GM21723 (cell line): Measurements from ENCODE around the gene ZBTB5.
"Not testable (repeated sequence)": the region's sequence is repeated elsewhere in the genome, so short reads cannot be mapped to it uniquely, and the experiment has no call there.

Source experiments
- ATAC-seq: cut with Tn5 transposase; IDR thresholded peaks from one replicate; pipeline ENCODE4 v1.9.1; 2021; ENCODE audit warnings: mild to moderate bottlenecking, moderate library complexity; ENCODE audit not compliant: unreplicated experiment

The ZBTB5 gene

GRCh38 chr9:37465249-37466036 lies at the start of gene ZBTB5:
ZBTB5 (minus strand) TSS chr9:37465450; CDS start chr9:37442551, 22,899 bp downstream.
- peak; percentile 80 for ATAC-seq

- no peak for ATAC-seq
These were observed 49.7 kb upstream of the ZBTB5 start for GRCh38 chr9:37514999-37515398.

GRCh38 chr9:37514415-37514814 lies 49.2 kb upstream of the ZBTB5 start:
- ATAC-seq: not testable (repeated sequence)

GRCh38 chr9:37512437-37512836 lies 47.2 kb upstream of the ZBTB5 start:
- ATAC-seq: no peak

- ATAC-seq: no peak
These were observed 46.1 kb upstream of the ZBTB5 start for GRCh38 chr9:37511016-37512010.

GRCh38 chr9:37510053-37510452 lies 44.8 kb upstream of the ZBTB5 start:
- ATAC-seq: not testable (repeated sequence)

- ATAC-seq: no peak
These were observed 44.3 kb upstream of the ZBTB5 start for GRCh38 chr9:37509536-37509935.

GRCh38 chr9:37508834-37509206 lies 43.6 kb upstream of the ZBTB5 start:
- no peak for ATAC-seq

- ATAC-seq: no peak
These were observed 43.0 kb upstream of the ZBTB5 start for GRCh38 chr9:37508135-37508833.

- ATAC-seq: no peak
These were observed 42.4 kb upstream of the ZBTB5 start for GRCh38 chr9:37507566-37508134.

- no peak for ATAC-seq
These were observed 39.4 kb upstream of the ZBTB5 start for GRCh38 chr9:37504605-37505004.

GRCh38 chr9:37503736-37504135 lies 38.5 kb upstream of the ZBTB5 start:
- no peak for ATAC-seq

GRCh38 chr9:37501957-37502596 lies 36.8 kb upstream of the ZBTB5 start:
- no peak for ATAC-seq

GRCh38 chr9:37499297-37499696 lies 34.0 kb upstream of the ZBTB5 start:
- no peak for ATAC-seq

- ATAC-seq: no peak
These were observed 33.2 kb upstream of the ZBTB5 start for GRCh38 chr9:37498457-37498856.

GRCh38 chr9:37497320-37497719 lies 32.1 kb upstream of the ZBTB5 start:
- ATAC-seq: no peak

GRCh38 chr9:37496020-37496419 lies 30.8 kb upstream of the ZBTB5 start:
- no peak for ATAC-seq

- ATAC-seq: no peak
These were observed 30.3 kb upstream of the ZBTB5 start for GRCh38 chr9:37495571-37495970.

GRCh38 chr9:37491939-37492338 lies 26.7 kb upstream of the ZBTB5 start:
- no peak for ATAC-seq
